Spleen (tissue), 11 donors: Measurements from ENCODE around the gene IRX2. TPM values are rescaled to one million over a fixed set of nuclear protein-coding genes. Genes with fewer than 3 reads are reported as not detected.

ENCODE experiments used
- DNase-seq: peaks from one replicate; pipeline ENCODE4 v3.0.0-alpha.2; 2020
- H3K27ac ChIP-seq, 8 donors: fragments of 200-600 bp; sonication (generic) in 7 of 8; 1 replicate in 4 of 8; 2 replicates in 4 of 8; pipeline versions ENCODE4 v1.5.0 to v1.8.0; 2016 to 2021; ENCODE audit warnings: inconsistent platforms in 4 of 8, mild to moderate bottlenecking in 4 of 8, moderate library complexity in 1 of 8
- H3K27me3 ChIP-seq, 7 donors: fragments of 200-600 bp; sonication (generic) in 6 of 7; replicated peaks in 1 of 7; 1 replicate in 4 of 7; 2 replicates in 3 of 7; pipeline versions ENCODE4 v1.5.0 to v1.8.0; 2016 to 2021; ENCODE audit warnings: inconsistent platforms in 3 of 7, mild to moderate bottlenecking in 1 of 7
- H3K36me3 ChIP-seq, 6 donors: fragments of 200-600 bp; sonication (generic) in 5 of 6; 1 replicate in 4 of 6; 2 replicates in 2 of 6; pipeline versions ENCODE4 v1.5.0 to v1.8.0; 2016 to 2021; ENCODE audit warnings: inconsistent platforms in 2 of 6
- H3K4me1 ChIP-seq, 6 donors: fragments of 200-600 bp; sonication (generic) in 5 of 6; 1 replicate in 3 of 6; 2 replicates in 3 of 6; pipeline versions ENCODE4 v1.5.0 to v1.8.0; 2016 to 2021; ENCODE audit warnings: inconsistent platforms in 3 of 6
- H3K4me3 ChIP-seq, 8 donors: fragments of 200-600 bp; sonication (generic) in 7 of 8; 1 replicate in 4 of 8; 2 replicates in 4 of 8; pipeline versions ENCODE4 v1.5.0 to v1.8.0; 2016 to 2021; ENCODE audit warnings: inconsistent platforms in 4 of 8, mild to moderate bottlenecking in 4 of 8, moderate library complexity in 2 of 8
- H3K9me3 ChIP-seq, 8 donors: fragments of 200-600 bp; sonication (generic) in 7 of 8; 1 replicate in 4 of 8; 2 replicates in 4 of 8; pipeline versions ENCODE4 v1.5.0 to v1.8.0; 2016 to 2021; ENCODE audit warnings: inconsistent platforms in 4 of 8
- POLR2A ChIP-seq, 3 donors: fragments of 450-650 bp; IDR thresholded peaks; one replicate each; pipeline ENCODE4 v1.5.1; 2017; ENCODE audit warnings: antibody characterized with exemption in 3 of 3, mild to moderate bottlenecking in 1 of 3
- POLR2AphosphoS5 ChIP-seq, 3 donors: sonication (generic); formaldehyde crosslinking; IDR thresholded peaks; one replicate each; pipeline ENCODE4 v1.5.1; 2017; ENCODE audit warnings: antibody characterized with exemption in 3 of 3
- WGBS, 5 donors: extraction: QIAGEN DNeasy Blood & Tissue Kit in 3 of 5; methylation state at CpG; one replicate each; pipeline versions ENCODE4 v1.1.5 to v1.1.7; 2013 to 2018; 5-methylcytosine and 5-hydroxymethylcytosine counted together
- intact Hi-C: fragments of 100-400 bp; cut with DNase I; formaldehyde crosslinking; loops from one replicate; pipeline ENCODE4 v1.15.0; 2023; ENCODE audit warnings: low total_unique reads
- polyA plus RNA-seq, 3 donors: library from polyadenylated mRNA; stranded (reverse); fragments of 200-250 nt; gene quantifications; one replicate each; pipeline ENCODE4 v1.2.1, GENCODE V29; 2013
- total RNA-seq, 7 donors: library from RNA; depleted of rRNA in 3 of 7; stranded (reverse); fragments of >200 nt in 3 of 7; fragmentation: NEBNext Ultra II Directional in 4 of 7; extraction: Animal tissue kit (Norgen Biotek cat#: 25700) in 4 of 7; gene quantifications; one replicate each; pipeline versions ENCODE4 v1.1.0 to v1.2.1, GENCODE V29; 2016 to 2021
- TF ChIP-seq, protein P1 (sequence below), 11 experiments: fragments of 200-600 bp in 7 of 11; fragments of 450-650 bp in 4 of 11; sonication (generic) in 4 of 11; IDR thresholded peaks in 8 of 11; conservative IDR thresholded peaks in 3 of 11; 1 replicate in 7 of 11; 2 replicates in 4 of 11; pipeline versions ENCODE4 v1.4.0 to v1.8.0; 2016 to 2021; ENCODE audit warnings: antibody characterized with exemption in 11 of 11, inconsistent platforms in 4 of 11, mild to moderate bottlenecking in 1 of 11
- donor health status: healthy with polysubstance abuse.
- donor health status: DM: no; HTN: no; CAD: no; lungs with moderate emphysema.
- donor health status: DM: no; HTN: no; CAD: no.
- donor health status: Bipolar disorder and iron deficiency.
- donor health status: healthy.
- donor health status: DM: no; HTN: no; CAD: no.
- donor health status: DM: yes; HTN: yes; CAD: no.

IRX2 gene
- total and polyA plus RNA-seq, 10 donors = 0.03 to 0.26 (median 0.13) TPM; not detected in 7

DNA sequence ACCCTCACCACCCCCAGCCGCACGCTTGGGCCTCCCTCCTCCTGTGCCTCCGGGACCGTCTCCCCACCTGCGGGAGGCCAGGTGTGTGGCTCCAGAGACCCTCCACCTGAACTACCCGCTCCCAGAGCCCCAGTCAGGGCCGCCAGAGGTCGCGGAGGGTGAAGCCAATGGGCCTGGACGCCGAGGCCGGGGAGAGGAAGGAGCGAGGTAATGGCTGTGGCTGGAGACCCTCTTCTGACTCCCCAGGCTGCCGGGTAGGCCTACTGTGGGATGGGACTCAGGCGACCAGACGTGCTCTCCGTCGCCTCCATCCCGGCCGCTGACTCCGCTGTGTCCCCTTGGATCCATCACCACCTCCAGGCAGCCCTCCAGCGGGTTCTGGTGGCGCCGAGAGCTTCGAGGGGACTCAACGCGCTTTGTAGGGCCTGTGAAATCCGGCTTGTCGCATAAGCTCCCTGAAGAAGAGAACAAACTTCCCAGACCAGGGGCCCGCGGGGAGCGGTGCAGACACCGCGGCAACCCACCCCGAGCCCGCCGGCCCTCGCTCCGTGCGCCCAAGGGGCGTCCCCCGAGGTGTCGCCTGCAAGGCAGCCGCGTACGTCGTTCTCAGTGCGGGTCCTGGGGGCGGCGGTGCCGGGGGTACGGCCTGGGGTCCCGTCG, 12.6 kb downstream of the IRX2 start:
- Histone ChIP-seq H3K27me3 (peaks cover 9 to 84% (median 64%) of the 10 kb centered on the region in 7 donors), H3K36me3 (no peaks in the 10 kb centered on the region), H3K27ac (no peak overlapping the region), H3K9me3 (peaks cover 0 to 9% (median 0%) of the 10 kb centered on the region in 8 donors), H3K4me1 (peaks cover 0 to 23% (median 13%) of the 10 kb centered on the region in 6 donors), H3K4me3 (peak overlapping the region in 7 of 8 donors; percentile 25 to 68 (median 40))
- DNase-seq = no peak
- TF ChIP-seq, protein P1, sequence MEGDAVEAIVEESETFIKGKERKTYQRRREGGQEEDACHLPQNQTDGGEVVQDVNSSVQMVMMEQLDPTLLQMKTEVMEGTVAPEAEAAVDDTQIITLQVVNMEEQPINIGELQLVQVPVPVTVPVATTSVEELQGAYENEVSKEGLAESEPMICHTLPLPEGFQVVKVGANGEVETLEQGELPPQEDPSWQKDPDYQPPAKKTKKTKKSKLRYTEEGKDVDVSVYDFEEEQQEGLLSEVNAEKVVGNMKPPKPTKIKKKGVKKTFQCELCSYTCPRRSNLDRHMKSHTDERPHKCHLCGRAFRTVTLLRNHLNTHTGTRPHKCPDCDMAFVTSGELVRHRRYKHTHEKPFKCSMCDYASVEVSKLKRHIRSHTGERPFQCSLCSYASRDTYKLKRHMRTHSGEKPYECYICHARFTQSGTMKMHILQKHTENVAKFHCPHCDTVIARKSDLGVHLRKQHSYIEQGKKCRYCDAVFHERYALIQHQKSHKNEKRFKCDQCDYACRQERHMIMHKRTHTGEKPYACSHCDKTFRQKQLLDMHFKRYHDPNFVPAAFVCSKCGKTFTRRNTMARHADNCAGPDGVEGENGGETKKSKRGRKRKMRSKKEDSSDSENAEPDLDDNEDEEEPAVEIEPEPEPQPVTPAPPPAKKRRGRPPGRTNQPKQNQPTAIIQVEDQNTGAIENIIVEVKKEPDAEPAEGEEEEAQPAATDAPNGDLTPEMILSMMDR (IDR thresholded peaks at IDR 0.05 in 8 of 11, conservative IDR thresholded peaks at IDR 0.05 in 3 of 11) = no peak
- TF ChIP-seq POLR2AphosphoS5 (IDR thresholded peaks at IDR 0.05) (no peak), POLR2A (IDR thresholded peaks at IDR 0.05) (no peak)
- intact Hi-C loops = no loop called here
- whole genome bisulfite sequencing, 5 donors = 2 to 12% (median 7%) methylated on average over 9 to 54 of the region's 54 CpGs

DNA sequence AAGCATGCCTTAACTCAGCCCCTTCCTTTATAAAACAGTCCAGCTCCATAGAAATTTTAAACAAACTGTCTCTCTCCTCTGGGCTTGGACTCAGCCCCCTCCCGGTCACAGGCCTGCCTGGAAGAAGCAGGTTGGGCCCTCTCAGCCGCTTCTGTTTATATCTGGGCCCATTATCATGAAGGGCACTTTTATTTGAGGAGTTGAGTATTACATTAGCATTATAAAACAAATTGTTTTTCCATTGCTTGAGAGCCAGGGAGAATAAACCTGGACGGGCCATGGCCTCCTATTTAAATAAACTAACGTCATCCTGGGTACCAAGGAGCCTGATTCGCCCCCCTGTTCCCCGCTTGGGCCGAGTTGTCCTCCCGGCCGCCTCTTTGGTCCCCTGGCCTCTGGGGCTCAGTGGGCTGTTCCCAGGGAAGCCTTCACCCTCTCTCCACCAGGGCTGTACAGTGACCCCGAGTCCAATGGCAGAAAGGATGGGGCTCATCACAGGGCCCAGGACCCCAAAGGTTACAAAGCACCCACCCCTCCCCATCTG, 13.2 kb downstream of the IRX2 start:
- H3K27ac ChIP-seq = no peak overlapping the region
- intact Hi-C loops = no loop called here
- H3K27me3 ChIP-seq = peaks cover 6 to 80% (median 60%) of the 10 kb centered on the region in 7 donors
- no peak overlapping the region for H3K4me3 ChIP-seq
- no peak for DNase-seq
- TF ChIP-seq POLR2AphosphoS5 (IDR thresholded peaks at IDR 0.05) (no peak), POLR2A (IDR thresholded peaks at IDR 0.05) (no peak)
- TF ChIP-seq, protein P1 (IDR thresholded peaks at IDR 0.05 in 8 of 11, conservative IDR thresholded peaks at IDR 0.05 in 3 of 11) = no peak
- H3K4me1 ChIP-seq = peaks cover 0 to 23% (median 13%) of the 10 kb centered on the region in 6 donors
- no peaks in the 10 kb centered on the region for H3K36me3 ChIP-seq
- H3K9me3 ChIP-seq = peaks cover 0 to 8% (median 0%) of the 10 kb centered on the region in 8 donors
- 12 to 17% (median 15%) methylated on average over 5 to 10 of the region's 10 CpGs for WGBS, 5 donors

- Histone ChIP-seq H3K9me3 (peaks cover 0 to 5% (median 0%) of the 10 kb centered on the region in 8 donors), H3K27me3 (peaks cover 6 to 80% (median 53%) of the 10 kb centered on the region in 7 donors), H3K4me3 (no peak overlapping the region), H3K27ac (no peak overlapping the region), H3K36me3 (no peaks in the 10 kb centered on the region), H3K4me1 (peaks cover 0 to 23% (median 13%) of the 10 kb centered on the region in 6 donors)
- DNase-seq = peak; percentile 68
- intact Hi-C loops = no loop called here
- no peak for TF ChIP-seq POLR2AphosphoS5 (IDR thresholded peaks at IDR 0.05)
- TF ChIP-seq, protein P1 (IDR thresholded peaks at IDR 0.05 in 8 of 11, conservative IDR thresholded peaks at IDR 0.05 in 3 of 11) = no peak
- TF ChIP-seq POLR2A (IDR thresholded peaks at IDR 0.05) = no peak
- WGBS, 5 donors = 66 to 75% (median 73%) methylated on average over 15 to 17 of the region's 17 CpGs
Measured at GRCh38 chr5:2737273-2738155, 14.0 kb downstream of the IRX2 start.
